H1 (cell line): ENCODE results near the gene SAE1. TPM values are rescaled to one million over a fixed set of nuclear protein-coding genes. Genes with fewer than 3 reads are reported as not detected.

Experiments
- KDM1A ChIP-seq: fragments of 200-600, 300-600 bp; sonication (generic); IDR thresholded peaks from 2 replicates; pipeline ENCODE4 v1.7.1; 2016; ENCODE audit warnings: mild to moderate bottlenecking, low read length, borderline replicate concordance
- RAD21 ChIP-seq, 2 experiments: IDR thresholded peaks in 1 of 2; conservative IDR thresholded peaks in 1 of 2; 2 replicates each; pipeline ENCODE4 v1.6.1; 2011; ENCODE audit warnings: low read depth in 2 of 2, low read length in 2 of 2, improper control_type of control experiment in 1 of 2, inconsistent platforms in 1 of 2, mild to moderate bottlenecking in 1 of 2, moderate library complexity in 1 of 2
- SP1 ChIP-seq: IDR thresholded peaks from 2 replicates; pipeline ENCODE4 v1.6.1; 2011; ENCODE audit warnings: low read depth, low read length
- TAF7 ChIP-seq: optimal IDR thresholded peaks from 2 replicates; pipeline ENCODE3; 2011; ENCODE audit warnings: low read depth, mild to moderate bottlenecking, inconsistent platforms, low read length, moderate library complexity, borderline replicate concordance
- polyA plus RNA-seq, 7 experiments: library from polyadenylated mRNA; depleted of rRNA in 3 of 7; stranded (reverse) in 5 of 7; unstranded in 2 of 7; fragments of >200 nt in 5 of 7; fragments of 200-250 nt in 2 of 7; gene quantifications; 1 replicate in 5 of 7; 2 replicates in 1 of 7; 4 replicates in 1 of 7; pipeline versions ENCODE4 v1.2.1 to v1.2.3, GENCODE V29; 2011 to 2013; ENCODE audit warnings: missing spikeins in 2 of 7, mixed read lengths in 2 of 7
- total RNA-seq: library from RNA; stranded (reverse); fragmentation: NEBNext Ultra II Directional; extraction: Animal tissue kit (Norgen Biotek cat#: 25700); gene quantifications from 2 replicates; pipeline ENCODE4 v1.2.1, GENCODE V29; 2021

SAE1 gene
- total and polyA plus RNA-seq, 2 of the 8 experiments (the other 6 are each of a cell fraction or from before 2014, with no cell fraction given) = 213 to 268 TPM

DNA sequence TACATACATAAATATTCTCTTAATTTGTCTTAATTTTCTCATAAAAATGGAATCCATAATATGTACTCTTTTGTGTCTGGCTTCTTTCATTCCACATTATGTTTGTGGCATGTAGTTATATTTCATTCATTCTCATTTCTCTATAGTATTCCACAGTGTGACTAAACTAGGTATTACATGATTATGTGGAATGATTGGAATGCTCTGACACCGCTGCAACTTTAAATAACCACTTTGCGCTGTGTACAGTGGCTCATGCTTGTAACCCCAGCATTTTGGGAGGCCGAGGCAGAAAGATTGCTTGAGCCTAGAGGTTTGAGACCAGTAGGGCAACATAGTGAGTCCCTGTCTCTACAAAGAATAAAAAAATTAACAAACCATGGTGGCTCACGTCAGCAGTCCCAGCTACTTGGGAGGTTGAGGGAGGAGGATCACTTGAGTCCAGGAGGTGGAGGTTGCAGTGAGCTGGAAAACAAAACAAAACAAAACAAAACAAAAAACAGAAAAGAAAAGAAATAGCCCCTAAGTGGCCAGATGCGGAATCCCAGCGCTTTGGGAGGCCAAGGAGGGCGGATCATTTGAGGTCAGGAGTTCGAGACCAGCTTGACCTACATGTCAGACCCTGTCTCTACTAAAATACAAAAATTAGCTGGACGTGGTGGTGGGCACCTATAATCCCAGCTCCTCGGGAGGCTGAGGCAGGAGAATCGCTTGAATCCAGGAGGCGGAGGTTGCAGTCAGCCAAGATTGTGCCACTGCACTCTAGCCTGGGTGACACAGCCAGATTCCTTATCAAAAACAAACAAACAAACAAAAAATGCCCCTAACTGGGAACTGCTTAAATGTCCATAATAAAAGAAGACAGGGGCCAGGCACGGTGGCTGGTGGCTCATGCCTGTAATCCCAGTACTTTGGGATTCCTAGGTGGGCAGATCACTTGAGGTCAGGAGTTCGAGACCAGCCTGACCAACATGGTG lies 8.0 kb upstream of the SAE1 start (continued):
- TF ChIP-seq RAD21 (IDR thresholded peaks at IDR 0.05 in 1 of 2, conservative IDR thresholded peaks at IDR 0.05 in 1 of 2; ENCODE audit: low read depth in 2 of 2, low read length in 2 of 2) = no peak
- TF ChIP-seq TAF7 = no peak
- no peak for TF ChIP-seq SP1
- no peak for TF ChIP-seq KDM1A
